NCI-H2107 treated with DMSO at 0.1 percent for 48 hours (cell line): ENCODE data around the gene SUPT5H.

ENCODE experiments used
- DNase-seq: peaks from one replicate; lab custom pipeline; 2025; ENCODE audit not compliant: unreplicated experiment; lab: John Stamatoyannopoulos, UW

Gene SUPT5H

DNA sequence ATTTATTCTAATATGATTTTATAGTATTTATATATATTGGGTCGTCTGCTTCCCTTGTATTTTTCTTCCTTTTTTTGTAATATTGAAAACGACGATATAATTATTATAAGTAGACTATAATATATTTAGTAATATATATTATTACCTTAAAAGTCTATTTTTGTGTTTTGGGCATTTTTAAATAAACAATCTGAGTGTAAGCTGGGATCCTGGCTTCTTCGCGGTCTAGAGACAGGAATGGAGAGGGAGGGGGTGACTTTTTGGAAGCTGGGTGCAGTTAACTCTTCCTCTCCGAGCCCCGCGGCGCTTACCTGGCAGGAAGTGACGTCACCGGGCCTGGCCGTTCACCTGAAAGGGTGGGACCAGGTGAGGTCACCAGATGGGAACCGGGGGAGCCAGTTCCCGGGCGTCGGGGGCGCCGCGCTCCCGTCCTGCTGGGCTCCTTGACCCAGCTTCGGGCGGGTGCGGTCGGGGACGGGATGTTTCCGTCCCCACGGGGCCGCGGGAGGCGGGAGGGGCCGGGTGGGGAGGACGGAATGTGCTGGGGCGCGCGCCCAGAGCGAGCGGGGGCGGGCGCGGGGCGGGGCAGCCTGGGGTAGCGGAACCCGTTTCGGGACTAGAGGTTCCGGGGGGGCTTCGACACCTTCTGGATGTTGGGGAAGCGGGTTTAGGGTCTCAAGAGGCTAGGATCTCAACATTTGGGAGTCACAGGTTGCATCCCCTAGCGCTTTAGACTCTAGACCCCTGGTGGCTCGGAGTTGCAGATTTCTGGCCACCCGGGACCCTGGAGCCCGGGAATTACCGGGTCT lies 36.0 kb upstream of the SUPT5H start:
- DNase-seq, result peak; percentile 77

DNA sequence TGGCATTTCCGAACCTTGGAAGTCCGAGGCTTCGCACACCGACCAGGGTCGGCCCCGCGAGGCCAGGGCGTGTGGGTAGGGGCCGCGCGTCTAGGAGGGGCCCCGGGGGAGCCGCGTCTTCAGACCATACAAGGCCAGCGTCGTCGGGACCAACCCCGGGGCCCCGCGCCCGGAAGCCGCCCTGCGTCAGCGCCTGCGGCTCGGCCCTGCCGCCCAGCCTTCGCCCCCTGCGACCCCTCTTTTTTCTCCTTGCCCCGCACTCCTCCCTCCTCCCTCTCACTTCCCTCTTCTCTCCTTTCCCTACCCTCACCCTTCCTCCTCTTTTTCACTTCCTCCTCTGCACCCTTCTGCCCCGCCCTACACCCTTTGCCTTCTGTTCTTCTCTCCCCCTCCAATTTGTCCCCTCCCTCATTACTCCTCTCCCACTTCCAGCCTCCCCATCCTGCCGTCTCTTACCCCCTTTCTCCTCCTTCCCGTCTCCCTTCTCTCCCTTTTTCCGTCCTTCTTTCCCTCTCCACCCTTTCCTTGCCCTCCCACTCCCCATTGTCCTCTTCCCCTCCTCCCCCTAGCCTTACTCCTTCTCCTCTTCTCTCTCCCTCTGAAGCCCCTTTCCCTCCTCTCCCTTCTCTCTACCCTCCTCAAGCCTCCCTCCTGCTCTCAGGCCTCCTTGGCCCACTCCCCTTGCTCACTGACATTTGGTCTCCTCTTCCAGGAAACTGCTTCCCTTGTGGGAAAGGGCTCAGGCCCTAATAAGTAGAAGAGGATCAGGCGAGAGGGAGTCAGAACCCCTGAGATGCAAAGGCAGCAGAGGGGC lies 35.2 kb upstream of the SUPT5H start:
- no peak for DNase-seq

DNA sequence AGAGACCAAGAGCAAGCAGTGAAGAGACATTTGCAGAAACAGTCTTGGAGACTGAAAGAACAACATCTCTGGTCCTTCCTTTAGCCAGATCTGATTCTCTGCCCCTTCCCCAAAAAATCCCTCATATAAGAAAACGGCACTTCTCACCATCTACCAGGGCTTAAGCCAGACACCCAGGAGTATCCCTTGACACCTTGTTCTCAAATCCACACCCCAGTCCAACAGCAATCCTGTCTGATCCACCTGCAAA lies 34.6 kb upstream of the SUPT5H start:
- no peak for DNase-seq

DNA sequence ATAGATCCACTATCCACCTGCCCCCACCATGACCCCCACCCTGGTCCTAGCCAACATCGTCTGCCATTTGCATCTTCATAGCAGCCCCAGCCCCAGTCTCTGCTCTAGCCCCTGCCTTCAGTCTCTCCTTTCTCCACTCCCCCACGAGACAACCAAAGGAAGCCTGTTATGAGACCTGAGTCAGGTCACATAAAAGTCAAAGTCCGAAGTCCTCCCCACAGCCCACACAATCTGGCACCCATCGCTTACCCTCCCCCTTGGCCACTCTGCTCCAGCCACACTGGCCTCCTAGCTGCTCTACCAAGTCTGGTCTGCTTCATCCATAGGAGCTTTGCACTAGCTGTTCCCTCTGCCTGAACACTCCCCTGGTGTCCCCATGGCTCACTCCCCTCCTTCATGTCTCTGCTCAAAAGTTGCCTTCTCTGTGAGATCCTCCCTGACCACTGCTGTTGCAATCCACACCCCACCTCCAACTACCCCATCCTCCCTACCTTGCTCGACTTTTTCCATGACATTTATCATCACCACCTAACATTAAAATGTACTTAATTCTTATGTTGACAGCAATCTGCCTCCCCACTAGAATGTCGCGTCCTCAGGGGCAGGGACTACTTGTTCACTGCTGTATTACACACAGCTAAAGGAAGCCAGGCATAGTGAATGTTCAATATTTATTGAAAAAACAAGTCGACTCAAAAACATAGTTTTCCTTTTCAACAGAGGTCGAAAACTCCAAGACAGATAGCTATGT lies 34.1 kb upstream of the SUPT5H start:
- no peak for DNase-seq

DNA sequence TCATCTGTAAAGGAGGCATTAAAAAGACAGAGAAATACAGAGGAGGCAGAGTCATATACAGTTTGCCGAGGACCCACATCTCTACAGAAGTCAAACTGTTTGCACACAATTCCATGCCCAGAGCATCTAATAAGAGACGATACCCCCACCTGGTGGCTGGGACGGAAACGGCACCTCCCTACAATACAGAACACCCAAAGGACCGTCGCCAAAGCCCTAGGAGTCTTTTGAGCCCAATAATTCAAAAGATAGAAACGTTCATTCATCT lies 33.6 kb upstream of the SUPT5H start:
- DNase-seq, result peak; percentile 95

DNA sequence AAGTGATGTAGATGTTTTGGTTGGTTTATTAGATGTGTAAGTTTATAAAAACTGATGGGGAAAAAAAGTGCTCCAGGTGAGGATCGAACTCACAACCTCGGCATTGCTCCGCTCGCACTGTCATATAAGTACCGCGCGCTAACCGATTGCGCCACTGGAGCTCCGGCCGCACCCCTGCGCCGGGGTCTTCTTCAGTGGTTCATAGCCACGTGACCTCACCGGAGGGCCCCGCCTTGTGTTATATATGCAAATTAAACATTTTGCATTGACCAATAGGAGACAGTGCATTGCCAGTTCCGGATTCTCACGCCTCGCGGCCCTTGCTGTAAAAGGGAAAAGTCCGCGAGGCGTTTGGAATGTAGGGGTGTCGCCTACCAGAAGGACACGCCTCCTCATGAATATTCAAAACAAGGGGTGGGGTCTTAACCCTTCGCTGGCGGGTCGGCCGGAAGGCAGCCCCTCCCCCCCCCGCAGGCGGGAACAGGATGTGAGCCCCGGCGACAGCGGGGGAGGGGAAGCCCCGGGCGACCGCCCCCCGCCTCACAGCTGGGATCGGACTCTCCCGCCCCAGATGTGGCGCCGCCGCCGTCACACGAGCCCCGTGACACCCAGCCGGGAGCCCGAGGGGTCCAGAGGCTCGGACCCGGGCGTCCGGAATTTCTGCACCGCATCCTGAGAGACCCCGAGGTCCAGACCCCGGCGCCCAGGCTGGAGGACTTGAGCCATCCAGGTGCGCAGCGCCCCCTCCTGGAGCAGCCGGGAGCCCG lies 33.1 kb upstream of the SUPT5H start, which contains the start of gene PLEKHG2:
Gene PLEKHG2 (plus strand): TSS at position 570 of the 767 bp plus-strand sequence. CDS start 1,418 bp downstream, outside the sequence.
- peak; percentile 95 for DNase-seq

DNA sequence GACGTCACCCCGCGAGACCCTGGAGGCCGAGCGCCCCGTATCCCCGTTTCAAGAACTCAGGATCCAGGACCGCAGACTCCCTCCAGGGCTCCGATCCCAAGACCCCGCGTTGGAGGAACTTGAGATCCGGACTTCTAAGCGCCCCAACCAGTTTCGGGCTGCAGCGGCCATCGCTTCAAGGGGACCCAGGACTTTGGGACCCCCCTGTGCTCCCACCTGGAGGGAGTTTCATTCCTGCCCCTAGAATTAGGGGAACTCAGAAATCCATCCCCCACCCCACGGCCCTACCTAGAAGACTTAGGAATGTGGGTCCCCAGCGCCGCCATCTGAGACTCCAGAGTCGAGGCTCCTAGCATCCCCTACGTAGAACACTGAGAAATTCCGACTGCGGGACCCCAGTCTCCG lies 32.5 kb upstream of the SUPT5H start:
- DNase-seq, result no peak

DNA sequence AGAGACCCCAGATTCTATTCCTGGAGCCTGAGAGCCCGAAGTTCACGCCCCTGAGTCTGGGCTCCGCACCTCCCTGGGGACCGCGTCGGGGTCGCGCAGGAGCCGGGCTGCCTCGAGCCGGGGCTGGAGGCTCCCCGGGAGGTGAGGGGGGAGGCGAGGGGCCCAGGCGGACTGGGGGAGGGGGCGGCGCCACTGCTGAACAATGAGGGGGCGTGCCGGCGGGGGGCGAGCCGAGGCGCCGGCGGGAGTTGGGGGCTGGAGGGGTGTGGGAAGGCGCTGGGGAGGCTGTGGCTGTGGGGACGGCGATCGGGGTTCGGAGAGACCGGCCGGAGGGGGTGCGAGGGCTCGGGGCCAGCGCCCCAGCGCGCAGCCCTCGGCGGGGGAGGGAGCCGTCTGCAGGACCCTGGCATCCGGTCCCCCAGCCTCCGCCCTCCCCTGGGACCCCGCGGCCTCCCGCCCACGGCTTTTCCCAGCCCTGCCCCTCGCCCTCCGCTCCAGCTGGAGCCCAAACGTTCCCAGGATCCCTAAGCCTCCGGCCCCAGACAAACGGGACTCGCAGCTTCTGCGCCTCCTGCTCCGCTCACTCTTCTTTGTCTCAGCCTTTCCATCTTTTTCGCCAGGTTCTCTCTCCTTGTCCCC lies 32.0 kb upstream of the SUPT5H start:
- no peak for DNase-seq

DNA sequence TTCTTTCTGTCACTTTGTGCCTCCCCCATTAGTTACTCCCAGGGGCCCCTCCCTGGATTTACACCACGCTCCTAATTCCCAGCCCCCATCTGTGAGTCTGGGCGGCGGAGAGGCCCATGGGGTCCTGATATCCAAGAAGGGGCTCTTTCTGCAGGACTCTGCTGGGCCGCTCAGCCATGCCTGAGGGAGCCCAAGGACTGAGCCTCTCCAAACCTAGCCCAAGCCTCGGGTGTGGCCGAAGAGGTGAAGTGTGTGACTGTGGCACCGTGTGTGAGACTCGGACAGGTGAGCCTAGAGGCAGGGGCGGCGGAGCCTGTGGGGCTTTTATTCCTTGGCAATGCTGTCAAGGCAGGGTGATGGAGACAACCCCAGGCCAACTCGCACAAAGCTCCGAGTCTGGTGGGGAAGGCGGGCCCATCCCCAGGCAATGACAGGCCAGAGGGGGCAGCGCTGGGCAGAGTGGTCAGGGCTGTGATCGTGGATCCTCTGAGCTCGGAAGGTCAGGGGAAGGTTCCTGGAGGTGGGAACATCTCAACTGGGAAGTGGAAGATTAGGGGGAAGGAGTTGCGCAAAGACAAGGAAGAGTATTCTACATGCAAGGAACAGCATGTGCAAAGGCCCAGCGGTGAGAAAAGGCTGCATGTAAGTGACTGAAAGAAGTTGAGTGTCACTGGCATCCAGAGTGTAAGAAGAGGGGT lies 31.3 kb upstream of the SUPT5H start:
- DNase-seq, result no peak

DNA sequence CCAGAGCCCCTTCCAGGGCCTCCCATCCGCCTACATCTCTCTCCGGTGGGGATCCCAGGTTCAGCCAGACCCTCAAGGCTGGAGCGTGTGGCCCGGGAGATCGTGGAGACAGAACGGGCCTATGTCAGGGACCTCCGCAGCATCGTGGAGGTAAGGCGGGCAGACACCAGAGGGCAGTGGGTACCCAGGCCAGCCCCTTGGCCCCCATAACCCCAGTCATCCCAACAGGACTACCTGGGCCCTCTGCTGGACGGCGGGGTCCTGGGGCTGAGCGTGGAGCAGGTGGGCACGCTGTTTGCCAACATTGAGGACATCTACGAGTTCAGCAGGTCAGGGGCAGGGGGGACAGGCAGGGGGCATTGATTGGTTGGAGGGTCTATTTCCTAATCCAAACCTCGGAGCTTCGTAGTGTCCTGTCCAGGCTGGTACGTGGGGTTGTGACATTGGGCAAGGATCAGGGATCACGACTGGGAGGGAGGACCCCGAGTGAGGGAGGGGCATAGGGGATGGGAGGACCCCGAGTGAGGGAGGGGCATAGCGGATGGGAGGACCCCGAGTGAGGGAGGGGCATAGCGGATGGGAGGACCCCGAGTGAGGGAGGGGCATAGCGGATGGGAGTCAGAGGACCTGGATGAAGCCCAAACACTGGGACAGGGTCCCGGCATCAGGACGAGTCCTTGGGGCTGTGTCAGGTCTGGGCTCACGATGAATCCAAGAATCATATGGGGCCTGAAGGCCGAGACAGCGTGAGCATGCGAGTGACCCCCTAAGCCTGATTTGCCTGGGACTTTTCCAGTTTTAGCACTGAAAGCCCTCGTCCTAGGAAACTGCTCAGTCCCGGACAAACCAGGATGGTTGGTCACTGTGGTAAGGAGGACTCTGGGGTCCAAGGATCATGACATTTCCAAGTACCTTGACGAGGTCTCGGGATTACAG lies 30.0 kb upstream of the SUPT5H start:
- no peak for DNase-seq

DNA sequence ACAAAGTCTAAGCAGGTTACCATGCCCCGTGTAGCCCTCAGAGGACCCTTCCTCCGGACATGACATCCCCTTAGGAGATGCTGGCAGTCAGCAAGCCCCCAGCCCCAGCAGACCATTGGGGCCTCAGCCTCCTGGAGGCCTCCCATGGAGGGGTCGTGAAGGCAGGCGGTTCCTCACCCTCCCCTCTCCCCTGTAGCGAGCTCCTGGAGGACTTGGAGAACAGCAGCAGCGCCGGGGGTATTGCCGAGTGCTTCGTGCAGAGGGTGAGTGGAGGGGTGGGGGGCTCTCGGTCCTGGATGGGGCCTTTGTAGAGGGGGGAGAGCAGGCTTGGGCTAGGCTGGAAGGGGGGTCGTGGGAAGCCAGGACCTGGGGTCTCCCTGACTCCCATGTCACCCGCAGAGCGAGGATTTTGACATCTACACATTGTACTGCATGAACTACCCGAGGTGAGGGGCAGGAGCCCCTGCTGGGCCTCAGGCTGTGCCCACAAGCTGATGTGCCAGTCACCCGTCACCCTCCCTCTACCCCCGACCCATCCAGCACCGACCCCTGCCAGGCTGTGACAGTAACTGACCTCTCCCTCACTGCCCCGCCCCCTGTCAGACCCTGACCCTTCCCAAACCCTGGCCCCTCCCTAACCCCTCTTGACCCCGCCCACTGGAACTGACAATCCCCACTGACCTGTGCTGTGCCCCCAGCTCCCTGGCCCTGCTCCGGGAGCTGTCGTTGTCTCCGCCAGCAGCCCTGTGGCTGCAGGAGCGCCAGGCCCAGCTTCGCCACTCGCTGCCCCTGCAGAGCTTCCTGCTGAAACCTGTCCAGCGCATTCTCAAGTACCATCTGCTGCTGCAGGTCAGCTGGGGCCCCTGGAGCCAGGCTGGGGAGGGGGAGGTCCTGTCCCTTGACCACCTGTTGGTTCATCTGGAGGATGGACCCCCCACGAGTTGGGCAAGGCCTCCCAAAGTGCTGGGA lies 28.9 kb upstream of the SUPT5H start:
- no peak for DNase-seq

DNA sequence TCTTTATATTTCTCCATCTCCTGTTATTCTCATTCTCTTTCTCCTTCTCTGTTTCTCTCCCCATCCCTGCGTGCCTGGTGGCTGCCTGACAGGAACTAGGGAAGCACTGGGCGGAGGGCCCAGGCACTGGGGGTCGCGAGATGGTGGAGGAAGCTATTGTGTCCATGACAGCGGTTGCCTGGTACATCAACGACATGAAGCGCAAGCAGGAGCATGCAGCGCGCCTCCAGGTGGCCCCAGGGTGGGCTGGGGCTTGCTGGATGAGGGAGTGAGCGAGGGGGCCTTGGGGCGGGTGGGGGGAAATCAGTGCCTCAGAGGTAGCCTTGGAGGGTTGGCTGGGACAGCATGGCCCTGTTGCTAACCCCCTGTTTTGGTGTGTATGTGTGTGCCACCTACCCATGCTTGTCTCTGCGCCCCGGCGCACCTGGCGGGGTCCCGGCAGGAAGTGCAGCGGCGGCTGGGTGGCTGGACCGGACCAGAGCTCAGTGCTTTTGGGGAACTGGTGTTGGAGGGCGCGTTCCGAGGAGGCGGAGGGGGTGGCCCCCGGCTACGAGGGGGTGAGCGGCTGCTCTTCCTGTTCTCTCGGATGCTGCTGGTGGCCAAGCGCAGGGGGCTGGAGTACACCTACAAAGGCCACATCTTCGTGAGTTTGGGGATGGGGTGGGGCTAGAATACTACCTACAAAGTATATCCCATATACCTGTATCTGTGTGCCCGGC lies 27.8 kb upstream of the SUPT5H start:
- no peak for DNase-seq

DNA sequence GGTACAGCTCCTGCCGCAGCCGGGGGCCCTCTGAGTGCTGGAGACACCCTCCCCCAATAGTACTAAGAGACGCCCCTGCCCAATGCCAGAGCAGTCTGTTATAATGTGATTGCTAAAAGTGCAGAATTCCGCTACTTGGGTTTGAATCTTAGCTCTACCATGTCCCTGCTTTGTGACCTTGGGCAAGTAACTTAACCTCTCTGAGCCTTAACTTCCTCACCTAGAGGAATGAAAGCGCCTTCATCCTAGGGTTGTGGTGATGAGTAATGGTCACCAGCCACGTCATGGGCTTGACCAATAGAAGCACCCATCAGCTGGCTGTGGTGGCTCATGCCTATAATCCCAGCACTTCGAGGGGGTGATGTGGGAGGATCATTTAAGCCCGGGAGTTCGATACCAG lies 26.4 kb upstream of the SUPT5H start:
- no peak for DNase-seq

DNA sequence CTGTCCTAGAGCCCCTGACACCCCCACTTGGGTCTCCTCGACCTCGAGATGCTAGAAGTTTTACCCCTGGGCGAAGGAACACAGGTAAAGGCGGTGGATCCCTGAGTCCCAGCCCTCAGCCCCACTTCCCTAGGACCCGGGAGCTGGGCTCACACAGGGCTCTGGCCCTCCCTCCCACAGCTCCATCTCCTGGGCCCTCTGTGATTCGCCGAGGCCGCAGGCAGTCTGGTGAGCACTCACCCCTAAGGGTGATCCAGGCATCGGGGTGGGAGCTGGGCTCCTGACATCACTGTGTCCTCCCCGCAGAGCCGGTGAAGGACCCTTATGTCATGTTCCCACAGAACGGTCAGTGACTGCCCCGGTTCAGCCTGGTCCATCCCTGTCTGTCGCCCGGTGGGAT lies 24.6 kb upstream of the SUPT5H start:
- no peak for DNase-seq

DNA sequence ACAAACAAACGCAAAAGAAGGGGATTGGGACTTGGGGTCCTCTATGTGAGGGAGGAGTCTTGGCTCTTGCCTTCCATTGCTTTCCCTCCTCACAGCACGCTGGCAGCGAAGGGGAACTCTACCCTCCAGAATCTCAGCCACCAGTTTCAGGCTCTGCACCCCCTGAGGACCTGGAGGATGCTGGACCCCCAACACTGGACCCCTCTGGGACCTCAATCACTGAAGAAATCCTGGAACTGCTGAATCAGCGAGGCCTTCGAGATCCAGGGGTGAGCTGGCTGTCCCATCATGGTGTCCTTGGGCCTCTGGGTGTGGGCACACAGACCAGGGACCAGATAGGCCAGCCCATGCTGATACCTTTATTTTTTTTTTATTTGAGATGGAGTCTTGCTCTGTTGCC lies 23.4 kb upstream of the SUPT5H start:
- DNase-seq, result no peak

DNA sequence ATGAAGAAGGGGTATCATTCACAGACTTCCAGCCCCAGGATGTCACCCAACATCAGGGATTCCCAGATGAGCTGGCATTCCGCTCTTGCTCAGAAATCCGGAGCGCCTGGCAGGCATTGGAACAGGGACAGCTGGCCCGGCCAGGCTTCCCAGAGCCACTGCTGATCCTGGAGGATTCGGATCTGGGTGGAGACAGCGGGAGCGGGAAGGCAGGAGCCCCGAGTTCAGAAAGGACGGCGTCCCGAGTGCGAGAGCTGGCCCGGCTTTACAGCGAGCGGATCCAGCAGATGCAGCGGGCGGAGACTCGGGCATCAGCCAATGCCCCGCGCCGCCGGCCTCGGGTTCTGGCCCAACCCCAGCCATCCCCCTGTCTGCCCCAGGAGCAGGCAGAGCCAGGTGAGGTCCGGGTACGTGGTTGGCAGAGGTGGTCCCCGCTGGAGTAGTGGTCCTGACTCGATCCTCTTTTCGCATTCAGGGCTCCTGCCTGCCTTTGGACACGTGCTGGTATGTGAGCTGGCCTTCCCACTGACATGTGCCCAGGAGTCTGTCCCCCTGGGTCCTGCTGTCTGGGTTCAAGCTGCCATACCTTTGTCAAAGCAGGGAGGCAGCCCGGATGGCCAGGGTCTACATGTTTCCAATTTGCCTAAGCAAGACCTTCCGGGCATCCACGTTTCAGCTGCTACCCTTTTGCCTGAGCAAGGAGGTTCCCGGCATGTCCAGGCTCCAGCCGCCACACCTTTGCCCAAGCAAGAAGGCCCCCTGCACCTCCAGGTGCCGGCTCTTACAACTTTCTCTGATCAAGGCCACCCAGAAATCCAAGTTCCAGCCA lies 21.9 kb upstream of the SUPT5H start:
- no peak for DNase-seq

DNA sequence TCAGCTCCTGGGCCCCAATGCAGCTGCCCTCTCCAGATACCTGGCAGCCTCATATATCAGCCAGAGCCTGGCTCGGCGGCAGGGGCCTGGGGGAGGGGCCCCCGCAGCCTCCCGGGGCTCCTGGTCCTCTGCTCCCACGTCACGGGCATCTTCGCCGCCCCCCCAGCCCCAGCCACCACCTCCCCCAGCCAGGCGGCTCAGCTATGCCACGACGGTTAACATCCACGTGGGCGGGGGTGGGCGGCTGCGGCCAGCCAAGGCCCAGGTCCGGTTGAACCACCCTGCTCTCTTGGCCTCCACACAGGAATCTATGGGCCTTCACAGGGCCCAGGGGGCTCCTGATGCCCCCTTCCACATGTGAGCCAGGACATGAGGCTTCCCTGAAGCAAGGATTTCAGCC lies 20.4 kb upstream of the SUPT5H start:
- DNase-seq, result no peak
